K562 (cell line): ENCODE measurements around the gene EML2. TPM values are rescaled to one million over a fixed set of nuclear protein-coding genes. Genes with fewer than 3 reads are reported as not detected.

Experiments used
- ARID3B ChIP-seq: fragments of 250-450 bp; sonication (Bioruptor Pico); IDR thresholded peaks from 2 replicates; pipeline ENCODE4 v1.4.0; 2020; ENCODE audit warnings: borderline replicate concordance
- ATF6 ChIP-seq: sonication (generic); formaldehyde crosslinking; IDR thresholded peaks from 2 replicates; pipeline ENCODE4 v1.4.0; 2020; ENCODE audit warnings: mild to moderate bottlenecking, missing genetic modification reagents
- BRF1 ChIP-seq: IDR thresholded peaks from 3 replicates; pipeline ENCODE4 v1.6.1; 2011; ENCODE audit warnings: borderline replicate concordance, mild to moderate bottlenecking; ENCODE audit not compliant: insufficient read length; ENCODE audit errors: extremely low read depth
- C11orf30 ChIP-seq: fragments of 450-650 bp; IDR thresholded peaks from 2 replicates; pipeline ENCODE4 v1.6.1; 2016; ENCODE audit warnings: low read depth, mild to moderate bottlenecking
- E2F6 ChIP-seq, 2 experiments: IDR thresholded peaks; 2 replicates each; pipeline ENCODE4 v1.6.1; 2011; ENCODE audit warnings: borderline replicate concordance in 1 of 2, control low read depth in 1 of 2, low read depth in 1 of 2, low read length in 1 of 2, mild to moderate bottlenecking in 1 of 2, mixed read lengths in 1 of 2, moderate library complexity in 1 of 2; ENCODE audit not compliant: insufficient read depth in 1 of 2, insufficient read length in 1 of 2, poor library complexity in 1 of 2, severe bottlenecking in 1 of 2; ENCODE audit errors: extremely low read depth in 1 of 2
- MEIS2 ChIP-seq: fragments of 450-650 bp; IDR thresholded peaks from 2 replicates; pipeline ENCODE4 v1.6.1; 2014; ENCODE audit warnings: mild to moderate bottlenecking; ENCODE audit not compliant: partially characterized antibody
- MLLT1 ChIP-seq, 2 experiments: fragments of 450-650 bp; IDR thresholded peaks; 2 replicates each; pipeline ENCODE4 v1.6.1; 2016
- NR2C1 ChIP-seq, 2 experiments: fragments of 450-650 bp; IDR thresholded peaks; 2 replicates each; pipeline ENCODE4 v1.6.1; 2017; ENCODE audit warnings: mild to moderate bottlenecking in 2 of 2, antibody characterized with exemption in 1 of 2, inconsistent platforms in 1 of 2, missing compliant biosample characterization in 1 of 2, missing genetic modification characterization in 1 of 2
- RAD51 ChIP-seq: fragments of 450-650 bp; IDR thresholded peaks from 2 replicates; pipeline ENCODE4 v1.7.1; 2016; ENCODE audit warnings: low read depth, mild to moderate bottlenecking, borderline replicate concordance
- RBM17 ChIP-seq: fragments of 200-400 bp; formaldehyde crosslinking; IDR thresholded peaks from 2 replicates; pipeline ENCODE4 v1.6.1; 2017; ENCODE audit warnings: low read depth, mild to moderate bottlenecking, low read length, borderline replicate concordance
- SRSF3 ChIP-seq: fragments of 200-400 bp; formaldehyde crosslinking; IDR thresholded peaks from 2 replicates; pipeline ENCODE4 v1.6.1; 2016; ENCODE audit warnings: mild to moderate bottlenecking, low read length, moderate library complexity; ENCODE audit not compliant: insufficient read depth
- TBP ChIP-seq: optimal IDR thresholded peaks from 2 replicates; pipeline ENCODE3; 2011; ENCODE audit warnings: low read depth, low read length, improper control_type of control experiment
- polyA plus RNA-seq, 8 experiments: library from polyadenylated mRNA; depleted of rRNA in 4 of 8; stranded (reverse) in 5 of 8; unstranded in 3 of 8; fragments of >200 nt; fragmentation: Nextera tagmentation in 2 of 8; fragmentation: Illumina TruSeq in 1 of 8; extraction: Ambion mirVana in 2 of 8; extraction: Trizol in 1 of 8; gene quantifications; 2 replicates each; pipeline versions ENCODE4 v1.2.1 to v1.2.3, GENCODE V29; 2011 to 2014; ENCODE audit warnings: inconsistent platforms in 1 of 8, missing spikeins in 1 of 8
- total RNA-seq, 7 experiments: library from RNA; depleted of rRNA in 6 of 7; stranded (reverse); fragments of >200 nt in 6 of 7; fragmentation: Illumina TruSeq in 2 of 7; extraction: Trizol in 2 of 7; gene quantifications; 2 replicates each; pipeline versions ENCODE4 v1.2.1 to v1.2.3, GENCODE V29; 2011 to 2021; ENCODE audit warnings: low replicate concordance in 1 of 7

Gene EML2
- total and polyA plus RNA-seq, 9 of the 15 experiments (the other 6 are each of a cell fraction or from before 2014, with no cell fraction given): 2.6 to 69.6 (median 24.8) TPM

- TF ChIP-seq MLLT1 (IDR thresholded peaks at IDR 0.05): peak in 1 of 2 experiments; percentile 89; a peak in 2 of 4 replicates
- TF ChIP-seq C11orf30: peak; percentile 96
- TF ChIP-seq SRSF3: no peak
- no peak for TF ChIP-seq RBM17
- TF ChIP-seq MEIS2: peak; percentile 61
- TF ChIP-seq BRF1: no peak
- TF ChIP-seq E2F6 (IDR thresholded peaks at IDR 0.05; ENCODE audit: borderline replicate concordance in 1 of 2, extremely low read depth in 1 of 2, insufficient read depth in 1 of 2, insufficient read length in 1 of 2, low read depth in 1 of 2, low read length in 1 of 2, poor library complexity in 1 of 2, severe bottlenecking in 1 of 2): peak; percentile 73 to 88
- TF ChIP-seq TBP: peak; percentile 84
- no peak for TF ChIP-seq NR2C1 (IDR thresholded peaks at IDR 0.05)
- TF ChIP-seq NR2C1 (tag; IDR thresholded peaks at IDR 0.05): peak; percentile 26; the same call in 1 of the 2 replicates
- TF ChIP-seq RAD51: peak; percentile 87
- no peak for TF ChIP-seq ARID3B (CRISPR knock-in tag)
- 0 out of 2 replicates have a peak, but pooled peaks have one; percentile 69 for TF ChIP-seq ATF6 (CRISPR knock-in tag)
Measured at GRCh38 chr19:45584332-45585157, 54.7 kb downstream of the EML2 start, which contains the start of gene OPA3 (continued).
